ENCODE data around the gene CIAO1. TPM values are rescaled to one million over a fixed set of nuclear protein-coding genes. Genes with fewer than 3 reads are reported as not detected.

CIAO1 gene
- total and polyA plus RNA-seq, 2 of the 8 experiments (the other 6 are each of a cell fraction or from before 2014, with no cell fraction given): 63.7 to 99.2 TPM

DNA sequence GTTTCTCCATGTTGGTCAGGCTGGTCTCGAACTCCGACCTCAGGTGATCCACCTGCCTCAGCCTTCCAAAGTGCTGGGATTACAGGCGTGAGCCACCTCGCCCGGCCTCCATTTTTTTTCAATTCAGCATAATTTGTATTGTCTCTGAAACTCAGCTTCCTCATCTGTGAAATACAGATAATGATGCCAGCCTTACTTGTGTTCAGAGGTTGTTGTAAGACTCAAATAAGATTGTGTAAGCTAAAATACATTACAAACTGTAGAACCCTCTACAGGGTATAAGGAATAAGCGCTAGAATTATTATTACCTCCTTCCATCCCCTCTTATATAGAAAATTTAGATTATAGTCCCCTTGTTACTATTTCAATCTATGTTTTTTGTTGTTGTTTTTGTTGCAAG lies 32.6 kb upstream of the CIAO1 start (continued):
- TF ChIP-seq NANOG (IDR thresholded peaks at IDR 0.05; ENCODE audit: insufficient read depth, low read depth, low read length, poor library complexity, severe bottlenecking): no peak
- TF ChIP-seq SAP30 (IDR thresholded peaks at IDR 0.05; ENCODE audit: insufficient read depth, insufficient replicate concordance, low read length): no peak
- TF ChIP-seq RXRA (IDR thresholded peaks at IDR 0.05; ENCODE audit: insufficient read depth, low read depth, low read length): no peak
- no peak for TF ChIP-seq RFX5 (IDR thresholded peaks at IDR 0.05; ENCODE audit: borderline replicate concordance, low read depth, low read length)

All from H1 (cell line).